Airway epithelial cell (primary cell): ENCODE results near the gene SMURF1. TPM values are rescaled to one million over a fixed set of nuclear protein-coding genes. Genes with fewer than 3 reads are reported as not detected.

Experiments
- total RNA-seq: library from RNA; depleted of rRNA; stranded (reverse); fragments of >200 nt; gene quantifications from 2 replicates; pipeline ENCODE4 v1.2.3, GENCODE V29; 2015

The SMURF1 gene
- 26.5 and 34.3 TPM in 2 replicates for total RNA-seq

GRCh38 chr7:99143853-99144672 lies at the start of gene SMURF1:
Gene SMURF1, minus strand, starts transcription at chr7:99144108. Its CDS starts 328 bp downstream, at chr7:99143780.

Other genes starting within 250 kb of the SMURF1 start
- 0.35 TPM in 1 of 2 replicates, not detected in the other for gene KPNA7, start 64.0 kb upstream of the SMURF1 start, total RNA-seq
- gene MYH16, start 128.7 kb upstream of the SMURF1 start, total RNA-seq, result 0.35 and 1.2 TPM in 2 replicates
- gene ARPC1A, start 181.8 kb upstream of the SMURF1 start, total RNA-seq, result 239 and 254 TPM in 2 replicates
- 250 and 327 TPM in 2 replicates for gene ARPC1B, start 230.6 kb upstream of the SMURF1 start, total RNA-seq